HG02623 (cell line): Measurements from ENCODE around the gene NKD2.
"Not testable (repeated sequence)": the region's sequence is repeated elsewhere in the genome, so short reads cannot be mapped to it uniquely, and the experiment has no call there.

Experiments used
- ATAC-seq: cut with Tn5 transposase; IDR thresholded peaks from one replicate; pipeline ENCODE4 v1.9.1; 2021; ENCODE audit warnings: moderate library complexity; ENCODE audit not compliant: unreplicated experiment

NKD2 gene

DNA sequence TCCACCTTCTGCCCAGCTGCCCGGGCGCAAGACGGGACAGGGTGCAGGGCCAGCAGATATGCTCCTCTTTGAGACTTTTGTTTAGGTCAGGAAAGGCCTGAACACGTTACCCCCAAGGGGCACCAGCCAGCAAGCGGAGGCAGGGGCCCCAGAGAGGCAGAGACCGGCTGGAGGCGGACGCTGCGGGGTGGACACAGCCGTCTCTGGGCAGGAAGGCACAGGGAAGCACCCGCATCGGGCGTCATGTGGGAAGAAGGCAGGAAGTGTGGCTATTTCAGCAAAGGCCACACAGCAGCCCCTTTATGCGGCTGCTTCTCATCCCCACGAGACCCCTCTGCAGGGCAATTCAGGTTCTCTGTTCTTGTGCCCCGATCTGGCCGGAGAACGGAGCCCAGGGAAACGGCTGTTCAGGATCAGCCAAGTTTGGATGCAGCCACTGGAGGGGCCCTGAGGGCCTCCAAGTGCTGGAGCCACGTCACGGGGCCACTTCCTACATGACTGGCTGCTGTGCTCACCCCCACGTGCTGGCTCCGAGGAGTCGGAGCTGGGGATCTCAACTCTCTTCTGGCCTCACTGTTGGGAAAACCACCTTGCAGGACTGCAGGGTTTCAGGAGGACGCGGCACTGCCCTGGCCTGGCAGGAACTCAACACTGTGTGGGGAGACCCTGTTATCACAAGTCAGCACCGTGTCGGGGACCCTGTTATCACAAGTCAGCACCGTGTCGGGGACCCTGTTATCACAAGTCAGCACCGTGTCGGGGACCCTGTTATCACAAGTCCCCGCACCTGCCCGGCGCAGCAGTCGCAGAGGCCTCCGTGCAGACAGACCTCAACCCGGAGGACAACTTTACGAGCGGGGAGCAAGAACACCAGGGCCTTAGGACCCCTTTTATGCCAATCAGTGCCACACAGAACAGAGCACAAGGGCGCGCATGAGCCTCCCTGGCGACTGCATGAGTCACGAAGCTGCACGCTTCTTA, 58.8 kb downstream of the NKD2 start:
- ATAC-seq: no peak

GRCh38 chr5:1068204-1068894, 59.7 kb downstream of the NKD2 start:
- no peak for ATAC-seq

DNA sequence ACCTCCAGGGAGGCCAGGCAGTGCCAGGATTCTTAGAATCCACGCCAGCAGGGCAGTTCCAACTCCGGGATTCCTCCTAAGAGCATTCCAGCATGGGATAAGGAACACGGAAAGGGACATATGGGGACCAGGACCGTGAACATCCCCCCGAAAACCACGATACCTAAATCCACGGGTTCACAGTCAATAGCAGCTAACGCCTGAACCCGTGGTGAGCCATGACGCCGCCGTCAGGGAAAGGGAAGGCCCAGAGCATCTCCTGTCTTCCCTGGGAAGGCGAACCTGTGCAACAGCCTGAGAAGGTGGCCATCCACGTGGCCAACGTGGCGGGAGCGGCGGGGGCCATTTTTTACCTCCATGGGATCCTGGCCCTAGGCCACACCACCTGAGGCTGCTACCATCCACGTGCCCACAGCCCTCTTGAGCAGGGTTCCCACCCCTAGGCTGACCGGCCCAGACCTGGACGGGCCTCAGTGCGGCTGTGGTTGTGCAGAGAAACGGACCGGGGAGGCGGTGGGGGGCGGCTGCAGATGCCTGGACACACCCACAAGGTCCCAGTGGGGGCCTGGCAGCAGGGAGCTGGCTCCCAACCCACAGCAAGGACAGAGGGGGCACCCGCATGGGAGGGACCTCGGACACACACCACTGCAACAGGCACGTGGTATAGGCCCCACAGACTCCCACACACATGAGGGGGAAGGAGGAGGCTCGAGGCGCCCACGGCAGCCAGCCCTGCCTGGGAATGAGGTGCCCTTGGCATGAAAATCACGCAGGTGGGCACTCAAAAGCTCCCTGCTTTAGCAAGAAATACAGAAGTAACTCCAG, 60.5 kb downstream of the NKD2 start:
- ATAC-seq: no peak

- ATAC-seq: no peak
These were observed 61.1 kb downstream of the NKD2 start for GRCh38 chr5:1069720-1070088.

- no peak for ATAC-seq
These were observed 64.9 kb downstream of the NKD2 start for GRCh38 chr5:1073239-1074102.

- no peak for ATAC-seq
These were observed 65.6 kb downstream of the NKD2 start for GRCh38 chr5:1074226-1074625.

DNA sequence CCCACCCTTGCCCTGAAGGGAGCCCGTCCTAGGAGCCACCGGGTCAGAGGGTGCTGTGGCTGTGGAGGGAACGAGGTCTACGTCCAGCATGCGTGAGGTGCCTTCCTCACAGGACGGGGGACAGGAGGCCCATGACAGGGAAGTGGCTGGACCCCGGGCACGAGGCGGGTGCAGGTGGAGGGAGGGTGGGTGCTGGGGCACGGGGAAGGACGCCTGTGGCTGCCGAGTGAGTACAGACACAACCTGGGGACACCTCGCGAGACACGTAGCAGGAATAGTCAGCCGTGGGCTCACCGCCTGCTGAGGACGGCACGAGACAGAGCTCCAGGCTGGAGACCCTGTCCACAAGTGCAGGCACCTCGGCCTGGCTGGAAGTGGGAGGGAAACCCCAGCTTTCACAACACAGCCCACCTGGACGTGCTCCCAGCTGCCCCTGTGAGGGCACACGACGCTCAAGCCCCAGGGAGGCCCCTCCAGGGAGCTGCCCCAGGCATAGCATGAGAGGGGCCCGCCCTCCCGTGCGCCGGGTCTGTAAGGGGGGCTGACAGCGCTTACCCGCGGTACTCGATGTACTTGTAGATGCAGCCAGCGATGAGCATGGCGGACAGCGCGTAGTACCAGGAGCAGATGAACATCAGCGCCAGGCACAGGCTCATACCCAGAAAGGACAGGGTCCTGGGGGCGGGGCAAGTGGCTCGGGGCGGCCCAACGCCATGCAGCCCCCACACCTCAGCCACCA, 66.4 kb downstream of the NKD2 start:
- no peak for ATAC-seq

GRCh38 chr5:1075555-1075881, 66.9 kb downstream of the NKD2 start:
- no peak for ATAC-seq

GRCh38 chr5:1075931-1076330, 67.3 kb downstream of the NKD2 start:
- ATAC-seq: no peak

DNA sequence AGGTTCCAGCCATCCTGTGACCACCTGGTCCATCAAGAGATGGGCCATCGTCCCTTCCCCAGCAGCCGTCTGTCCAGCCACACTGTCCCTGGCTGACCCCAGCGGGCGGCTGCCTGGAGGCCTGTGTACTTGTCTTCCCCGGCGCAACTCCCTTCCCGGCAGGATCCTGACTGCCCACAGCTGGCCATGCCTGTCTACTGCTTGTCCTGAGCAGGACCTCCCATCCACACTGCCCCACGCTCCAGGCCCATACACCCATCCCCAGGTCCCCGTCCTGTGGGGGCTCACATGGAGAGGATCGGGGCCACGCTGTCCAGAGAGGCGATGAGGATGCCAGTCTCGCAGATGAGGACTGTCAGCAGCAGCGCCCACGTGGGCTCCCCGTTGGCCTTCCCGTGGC, 67.8 kb downstream of the NKD2 start:
- no peak for ATAC-seq

- ATAC-seq: no peak
These were observed 68.4 kb downstream of the NKD2 start for GRCh38 chr5:1077026-1077425.

DNA sequence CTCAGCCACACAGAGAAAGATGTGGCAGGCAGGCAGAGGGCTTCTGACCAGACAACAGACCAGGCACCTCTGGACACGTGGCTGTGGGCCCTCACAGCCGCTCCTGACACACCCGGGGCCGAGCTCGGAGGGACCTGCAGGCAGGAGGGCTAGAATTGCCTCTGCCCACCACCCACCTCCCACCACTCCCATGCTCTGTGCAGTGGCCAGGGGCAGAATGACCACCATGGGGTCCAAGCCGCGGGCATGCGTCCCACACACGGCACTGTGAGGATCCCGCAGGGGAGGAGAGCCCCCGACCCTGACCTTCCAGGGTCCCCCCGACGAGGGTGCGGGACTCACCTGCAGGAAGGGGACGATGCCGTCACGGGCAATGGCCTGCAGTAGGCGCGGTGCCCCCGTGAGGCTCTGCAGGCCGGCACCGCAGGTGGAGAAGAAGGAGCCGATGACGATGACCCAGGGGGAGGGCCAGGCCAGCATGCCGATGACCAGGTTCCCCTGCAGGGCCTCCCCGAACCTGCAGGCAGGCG, 69.0 kb downstream of the NKD2 start:
- no peak for ATAC-seq

GRCh38 chr5:1078206-1078605, 69.6 kb downstream of the NKD2 start:
- ATAC-seq: no peak

DNA sequence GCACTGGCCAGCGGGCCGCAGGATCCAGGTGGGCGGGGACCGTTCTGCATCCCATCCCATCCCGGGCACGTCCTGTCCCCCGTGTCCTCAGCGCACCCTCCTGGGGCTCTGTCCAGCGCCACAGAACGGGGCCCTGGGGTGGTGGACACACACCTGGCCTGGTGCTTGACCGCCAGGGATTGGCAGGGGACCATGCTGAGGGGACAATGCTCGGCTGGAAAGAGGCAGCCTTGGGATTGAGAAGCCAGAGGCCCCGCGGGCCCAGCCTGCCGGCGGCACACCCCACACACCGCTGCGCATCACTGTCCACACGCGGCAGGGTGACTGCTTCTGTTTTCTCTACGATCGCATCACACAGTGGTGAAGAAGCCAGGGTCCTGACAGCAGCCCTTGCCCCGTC, 70.2 kb downstream of the NKD2 start:
- ATAC-seq: no peak

DNA sequence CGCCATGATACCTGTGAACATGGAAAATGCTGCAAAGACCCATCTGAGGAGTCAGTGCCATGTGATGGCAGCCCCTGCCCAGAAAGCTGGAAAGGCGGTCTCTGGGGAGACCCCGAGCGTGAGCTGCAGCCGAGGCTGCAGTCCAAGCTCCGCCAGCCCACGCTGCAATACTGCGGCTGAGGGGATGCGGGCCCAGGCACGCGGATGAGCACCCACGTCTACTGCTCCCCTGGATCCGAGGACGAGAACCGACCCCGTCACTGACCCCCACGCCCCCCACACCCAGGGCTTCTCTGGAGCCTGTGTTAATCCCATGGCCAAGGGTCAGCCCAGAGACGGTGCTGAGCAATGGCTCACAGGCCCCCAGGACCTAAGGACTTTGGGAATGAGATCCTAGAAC, 70.9 kb downstream of the NKD2 start:
- ATAC-seq: no peak

GRCh38 chr5:1079961-1080360, 71.4 kb downstream of the NKD2 start:
- ATAC-seq: no peak

DNA sequence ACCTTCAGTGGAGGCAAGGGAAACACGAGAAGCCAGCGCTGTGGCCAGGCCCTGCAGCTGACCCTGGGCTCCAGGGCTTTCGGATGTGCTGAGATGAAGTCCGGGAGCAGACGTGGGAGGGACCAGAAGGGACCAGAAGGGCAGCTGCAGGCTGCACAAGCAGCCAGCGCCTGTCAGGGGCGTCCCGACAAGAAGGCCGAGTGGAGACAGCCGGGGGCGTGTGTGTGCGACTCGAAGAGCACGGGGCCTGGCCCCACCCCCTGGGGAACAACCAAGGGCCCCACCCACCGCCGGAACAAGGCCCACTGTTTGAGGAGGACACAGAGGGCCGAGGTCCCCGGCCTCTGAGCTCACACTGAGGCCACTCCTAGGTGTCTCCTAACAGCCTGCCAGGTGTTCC, 71.8 kb downstream of the NKD2 start:
- no peak for ATAC-seq

DNA sequence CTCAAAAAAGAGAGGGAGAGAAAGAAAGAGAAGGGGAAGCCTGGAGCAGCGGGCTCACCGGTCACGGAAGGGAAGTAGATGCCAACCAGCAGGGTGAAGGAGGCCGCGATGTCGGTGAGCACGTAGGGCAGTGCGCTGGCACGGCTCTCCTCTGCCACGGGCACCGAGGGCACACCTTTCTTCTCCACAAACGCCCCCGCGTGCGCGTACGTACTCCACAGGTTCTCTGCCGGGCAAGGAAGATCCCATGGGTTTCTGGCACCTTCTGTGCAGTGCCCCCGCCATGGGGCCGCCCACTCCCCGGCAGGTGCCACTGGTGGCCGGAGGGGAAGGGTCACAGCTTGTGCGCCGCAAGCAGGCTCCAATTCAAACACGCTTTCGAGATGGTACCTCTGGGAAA, 72.9 kb downstream of the NKD2 start:
- no peak for ATAC-seq

DNA sequence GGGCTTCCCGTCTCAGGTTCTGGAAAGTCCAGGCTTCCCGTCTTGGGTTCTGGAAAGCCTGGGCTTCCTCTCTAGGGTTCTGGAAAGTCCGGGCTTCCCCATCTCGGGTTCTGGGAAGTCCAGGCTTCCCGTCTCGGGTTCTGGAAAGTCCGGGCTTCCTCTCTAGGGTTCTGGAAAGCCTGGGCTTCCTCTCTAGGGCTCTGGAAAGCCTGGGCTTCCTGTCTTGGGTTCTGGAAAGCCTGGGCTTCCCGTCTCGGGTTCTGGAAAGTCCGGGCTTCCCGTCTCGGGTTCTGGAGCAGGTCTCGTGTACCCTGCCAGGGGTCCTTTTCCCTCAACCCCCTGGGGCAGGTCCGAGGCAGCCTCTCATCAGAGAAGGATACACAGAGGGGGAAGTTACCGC, 74.4 kb downstream of the NKD2 start:
- ATAC-seq: not testable (repeated sequence)
